Transverse colon (tissue), 4 donors: ENCODE measurements around the gene MAPK4. TPM values are rescaled to one million over a fixed set of nuclear protein-coding genes. Genes with fewer than 3 reads are reported as not detected.

Experiments used
- DNase-seq: peaks from one replicate; pipeline ENCODE4 v3.0.0-alpha.2; 2019
- H3K27ac ChIP-seq, 4 donors: fragments of 200-600 bp; sonication (generic); 2 replicates each; pipeline ENCODE4 v1.5.1; 2016 to 2018; ENCODE audit warnings: inconsistent platforms in 4 of 4
- H3K27me3 ChIP-seq: fragments of 200-600 bp; sonication (generic); 2 replicates; pipeline ENCODE4 v1.5.1; 2017; ENCODE audit warnings: inconsistent platforms
- H3K36me3 ChIP-seq, 4 donors: fragments of 200-600 bp; sonication (generic); 2 replicates each; pipeline ENCODE4 v1.5.1; 2017 to 2019; ENCODE audit warnings: inconsistent platforms in 4 of 4
- H3K4me1 ChIP-seq, 4 donors: fragments of 200-600 bp; sonication (generic); 2 replicates each; pipeline ENCODE4 v1.5.1; 2017 to 2020; ENCODE audit warnings: inconsistent platforms in 4 of 4
- H3K4me3 ChIP-seq, 4 donors: fragments of 200-600 bp; sonication (generic); 1 replicate in 1 of 4; 2 replicates in 3 of 4; pipeline versions ENCODE4 v1.5.1 to v1.6.1; 2017 to 2019; ENCODE audit warnings: inconsistent platforms in 4 of 4
- H3K9me3 ChIP-seq, 2 donors: fragments of 200-600 bp; sonication (generic); 2 replicates each; pipeline ENCODE4 v1.5.1; 2017 to 2019; ENCODE audit warnings: inconsistent platforms in 2 of 2
- CTCF ChIP-seq, 5 experiments: fragments of 200-600 bp in 3 of 5; fragments of 450-650 bp in 2 of 5; sonication (generic) in 3 of 5; IDR thresholded peaks; 1 replicate in 2 of 5; 2 replicates in 3 of 5; pipeline ENCODE4 v1.5.1; 2016 to 2017; ENCODE audit warnings: antibody characterized with exemption in 5 of 5, inconsistent platforms in 3 of 5, mild to moderate bottlenecking in 2 of 5, moderate library complexity in 1 of 5
- EP300 ChIP-seq: sonication (generic); formaldehyde crosslinking; IDR thresholded peaks from one replicate; pipeline ENCODE4 v1.6.1; 2017; ENCODE audit warnings: antibody characterized with exemption, low read depth
- POLR2A ChIP-seq: fragments of 450-650 bp; IDR thresholded peaks from one replicate; pipeline ENCODE4 v1.6.1; 2016; ENCODE audit warnings: antibody characterized with exemption, mild to moderate bottlenecking, moderate library complexity
- POLR2AphosphoS5 ChIP-seq, 3 donors: sonication (generic); formaldehyde crosslinking; IDR thresholded peaks; one replicate each; pipeline ENCODE4 v1.6.1; 2016; ENCODE audit warnings: antibody characterized with exemption in 3 of 3
- WGBS, 2 donors: methylation state at CpG; one replicate each; pipeline ENCODE4 v1.1.5; 2018; ENCODE audit warnings: low coverage in 1 of 2; 5-methylcytosine and 5-hydroxymethylcytosine counted together
- in situ Hi-C, 4 donors: fragments of 200-750 bp; cut with MboI; loops; one replicate each; pipeline versions ENCODE4 v1.15.0 to v1.15.1; 2017; ENCODE audit warnings: low sequenced_read_pairs in 3 of 4, low pct_ligation_motif_present in 1 of 4, low pct_unique_long_range_greater_than_20kb in 1 of 4
- intact Hi-C: fragments of 100-400 bp; cut with DNase I; formaldehyde crosslinking; loops from one replicate; pipeline ENCODE4 v1.15.1; 2023; ENCODE audit warnings: low total_unique reads
- total RNA-seq, 4 donors: library from RNA; depleted of rRNA; stranded (reverse); fragments of >200 nt; gene quantifications; one replicate each; pipeline ENCODE4 v1.1.0, GENCODE V29; 2016

MAPK4 gene
- total RNA-seq, 4 donors from 2014 or later: 1.6 to 20.1 (median 5.7) TPM

DNA sequence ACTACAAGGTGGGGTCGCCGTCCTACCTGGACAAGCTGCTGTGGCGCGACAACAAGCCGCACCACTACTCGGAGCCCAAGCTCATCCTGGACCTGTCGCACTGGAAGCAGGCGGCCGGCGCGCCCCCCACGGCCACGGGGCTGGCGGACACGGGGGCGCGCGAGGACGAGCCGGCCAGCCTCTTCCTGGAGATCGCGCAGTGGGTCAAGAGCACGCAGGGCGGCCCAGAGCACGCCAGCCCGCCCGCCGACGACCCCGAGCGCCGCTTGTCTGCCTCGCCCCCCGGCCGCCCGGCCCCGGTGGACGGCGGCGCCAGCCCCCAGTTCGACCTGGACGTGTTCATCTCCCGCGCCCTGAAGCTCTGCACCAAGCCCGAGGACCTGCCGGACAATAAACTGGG lies 169.5 kb downstream of the MAPK4 start:
- intact Hi-C loops: no loop called here
- H3K36me3 ChIP-seq: no peaks in the 10 kb centered on the region
- TF ChIP-seq EP300 (no peak), POLR2A (no peak), POLR2AphosphoS5 (IDR thresholded peaks at IDR 0.05) (no peak), CTCF (IDR thresholded peaks at IDR 0.05) (no peak)
- no peak for DNase-seq
- in situ Hi-C loops: no loop called here
- H3K4me3 ChIP-seq: no peak overlapping the region
- no peak overlapping the region for H3K27ac ChIP-seq
- no peaks in the 10 kb centered on the region for H3K4me1 ChIP-seq
- 95% methylated on average over 36 of the region's 46 CpGs; no CpG with 5 or more reads in 1 of the 2 donors for WGBS, 2 donors
- H3K27me3 ChIP-seq: no peaks in the 10 kb centered on the region
- no peaks in the 10 kb centered on the region for H3K9me3 ChIP-seq

- no peaks in the 10 kb centered on the region for H3K36me3 ChIP-seq
- intact Hi-C loops (no loop called here), in situ Hi-C loops (no loop called here)
- H3K27me3 ChIP-seq: no peaks in the 10 kb centered on the region
- H3K4me3 ChIP-seq: no peak overlapping the region
- no peak overlapping the region for H3K27ac ChIP-seq
- 86% methylated on average over 9 of the region's 9 CpGs; no CpG with 5 or more reads in 1 of the 2 donors for WGBS, 2 donors
- no peaks in the 10 kb centered on the region for H3K4me1 ChIP-seq
- no peaks in the 10 kb centered on the region for H3K9me3 ChIP-seq
- no peak for DNase-seq
- TF ChIP-seq POLR2A: no peak
- TF ChIP-seq EP300: no peak
- TF ChIP-seq CTCF (IDR thresholded peaks at IDR 0.05): no peak
- TF ChIP-seq POLR2AphosphoS5 (IDR thresholded peaks at IDR 0.05): no peak
Observed at GRCh38 chr18:50729986-50730385, 170.1 kb downstream of the MAPK4 start.

DNA sequence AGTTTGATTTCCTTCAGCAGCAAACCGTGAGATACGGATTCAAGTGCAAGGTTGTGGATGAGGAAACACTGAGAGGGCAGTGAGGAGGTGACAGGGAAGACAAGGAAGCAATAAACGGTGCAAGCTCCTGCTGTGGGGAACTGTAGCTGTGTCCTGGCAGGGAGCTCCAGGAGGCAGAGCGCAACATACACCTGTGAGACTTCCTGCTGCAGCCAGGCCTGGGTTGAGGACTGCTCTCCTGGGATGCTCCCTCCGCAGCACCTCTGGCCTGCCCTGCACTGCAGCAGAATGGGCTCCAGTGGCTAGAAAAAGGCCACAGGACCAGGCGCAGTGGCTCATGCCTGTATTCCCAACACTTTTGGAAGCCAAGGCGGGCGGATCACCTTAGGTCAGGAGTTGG lies 174.5 kb downstream of the MAPK4 start:
- H3K27ac ChIP-seq: no peak overlapping the region
- DNase-seq: no peak
- no peak for TF ChIP-seq CTCF (IDR thresholded peaks at IDR 0.05)
- TF ChIP-seq EP300: no peak
- TF ChIP-seq POLR2A: no peak
- no peak for TF ChIP-seq POLR2AphosphoS5 (IDR thresholded peaks at IDR 0.05)
- H3K9me3 ChIP-seq: no peaks in the 10 kb centered on the region
- no peaks in the 10 kb centered on the region for H3K4me1 ChIP-seq
- no peaks in the 10 kb centered on the region for H3K27me3 ChIP-seq
- H3K4me3 ChIP-seq: no peak overlapping the region
- in situ Hi-C loops: no loop called here
- 7 to 50% methylated on average over 3 to 8 of the region's 8 CpGs for WGBS, 2 donors
- no peaks in the 10 kb centered on the region for H3K36me3 ChIP-seq
- intact Hi-C loops: no loop called here

- intact Hi-C loops (no loop called here), in situ Hi-C loops (no loop called here)
- H3K27ac ChIP-seq: no peak overlapping the region
- DNase-seq: no peak
- H3K27me3 ChIP-seq: no peaks in the 10 kb centered on the region
- 76 to 95% methylated on average over 2 to 5 of the region's 5 CpGs for WGBS, 2 donors
- no peaks in the 10 kb centered on the region for H3K36me3 ChIP-seq
- no peak overlapping the region for H3K4me3 ChIP-seq
- no peak for TF ChIP-seq CTCF (IDR thresholded peaks at IDR 0.05)
- no peaks in the 10 kb centered on the region for H3K4me1 ChIP-seq
- no peaks in the 10 kb centered on the region for H3K9me3 ChIP-seq
Observed at GRCh38 chr18:50734886-50735285, 175.0 kb downstream of the MAPK4 start.
